Measurements from ENCODE around the gene TMOD1. TPM values are rescaled to one million over a fixed set of nuclear protein-coding genes. Genes with fewer than 3 reads are reported as not detected.

TMOD1 gene
- total RNA-seq, 1 donor from 2014 or later, result 1.3 TPM

DNA sequence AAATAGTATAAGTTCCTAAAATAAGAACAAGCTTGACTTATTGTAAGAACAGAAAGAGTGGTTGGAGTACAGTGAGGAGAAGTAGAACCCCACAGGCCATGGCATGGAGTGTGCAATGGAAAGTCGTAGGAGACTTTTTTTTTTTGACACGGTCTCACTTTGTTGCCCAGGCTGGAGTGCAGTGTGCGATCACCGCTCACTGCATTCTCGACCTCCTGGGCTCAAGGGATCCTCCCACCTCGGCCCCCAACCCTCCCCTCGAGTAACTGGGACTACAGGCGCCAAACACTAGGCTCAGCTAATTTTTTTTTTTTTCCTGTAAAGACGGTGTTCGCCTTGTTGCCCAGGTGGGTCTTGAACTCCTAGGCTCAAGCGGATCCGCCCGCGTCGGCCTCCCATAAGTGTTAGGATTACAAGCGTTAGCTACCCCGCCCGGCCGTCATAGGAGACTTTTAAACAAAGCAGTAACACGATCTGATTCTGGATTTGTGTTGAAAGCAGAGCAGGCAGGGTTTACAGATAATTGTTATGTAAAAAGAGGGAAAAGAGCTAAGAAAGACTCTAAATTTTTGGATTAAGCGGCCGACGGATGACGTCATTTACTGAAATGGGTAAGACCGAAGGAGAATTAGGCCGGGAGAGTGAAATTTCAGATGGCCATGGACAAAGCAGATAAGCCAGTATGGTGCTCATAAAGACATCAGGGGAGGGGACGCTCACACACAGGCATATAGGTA is 130.9 kb downstream of the TMOD1 start:
- H3K9me3 Mint-ChIP-seq (ENCODE audit: low read depth), result no peaks in the 10 kb centered on the region
- H3K27ac Mint-ChIP-seq (ENCODE audit: unreplicated experiment), result peak overlapping the region; percentile 100
- no peaks in the 10 kb centered on the region for H3K36me3 Mint-ChIP-seq (ENCODE audit: low read depth)
- H3K27me3 Mint-ChIP-seq (ENCODE audit: low read depth), result no peaks in the 10 kb centered on the region
- H3K4me1 Mint-ChIP-seq (ENCODE audit: low read depth), result peaks cover 39% of the 10 kb centered on the region
- no peak for DNase-seq (ENCODE audit: low spot score)
- TF ChIP-seq, protein P1, sequence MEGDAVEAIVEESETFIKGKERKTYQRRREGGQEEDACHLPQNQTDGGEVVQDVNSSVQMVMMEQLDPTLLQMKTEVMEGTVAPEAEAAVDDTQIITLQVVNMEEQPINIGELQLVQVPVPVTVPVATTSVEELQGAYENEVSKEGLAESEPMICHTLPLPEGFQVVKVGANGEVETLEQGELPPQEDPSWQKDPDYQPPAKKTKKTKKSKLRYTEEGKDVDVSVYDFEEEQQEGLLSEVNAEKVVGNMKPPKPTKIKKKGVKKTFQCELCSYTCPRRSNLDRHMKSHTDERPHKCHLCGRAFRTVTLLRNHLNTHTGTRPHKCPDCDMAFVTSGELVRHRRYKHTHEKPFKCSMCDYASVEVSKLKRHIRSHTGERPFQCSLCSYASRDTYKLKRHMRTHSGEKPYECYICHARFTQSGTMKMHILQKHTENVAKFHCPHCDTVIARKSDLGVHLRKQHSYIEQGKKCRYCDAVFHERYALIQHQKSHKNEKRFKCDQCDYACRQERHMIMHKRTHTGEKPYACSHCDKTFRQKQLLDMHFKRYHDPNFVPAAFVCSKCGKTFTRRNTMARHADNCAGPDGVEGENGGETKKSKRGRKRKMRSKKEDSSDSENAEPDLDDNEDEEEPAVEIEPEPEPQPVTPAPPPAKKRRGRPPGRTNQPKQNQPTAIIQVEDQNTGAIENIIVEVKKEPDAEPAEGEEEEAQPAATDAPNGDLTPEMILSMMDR (IDR thresholded peaks at IDR 0.05), result no peak
- peak overlapping the region; percentile 85 for H3K4me3 Mint-ChIP-seq (ENCODE audit: unreplicated experiment)

DNA sequence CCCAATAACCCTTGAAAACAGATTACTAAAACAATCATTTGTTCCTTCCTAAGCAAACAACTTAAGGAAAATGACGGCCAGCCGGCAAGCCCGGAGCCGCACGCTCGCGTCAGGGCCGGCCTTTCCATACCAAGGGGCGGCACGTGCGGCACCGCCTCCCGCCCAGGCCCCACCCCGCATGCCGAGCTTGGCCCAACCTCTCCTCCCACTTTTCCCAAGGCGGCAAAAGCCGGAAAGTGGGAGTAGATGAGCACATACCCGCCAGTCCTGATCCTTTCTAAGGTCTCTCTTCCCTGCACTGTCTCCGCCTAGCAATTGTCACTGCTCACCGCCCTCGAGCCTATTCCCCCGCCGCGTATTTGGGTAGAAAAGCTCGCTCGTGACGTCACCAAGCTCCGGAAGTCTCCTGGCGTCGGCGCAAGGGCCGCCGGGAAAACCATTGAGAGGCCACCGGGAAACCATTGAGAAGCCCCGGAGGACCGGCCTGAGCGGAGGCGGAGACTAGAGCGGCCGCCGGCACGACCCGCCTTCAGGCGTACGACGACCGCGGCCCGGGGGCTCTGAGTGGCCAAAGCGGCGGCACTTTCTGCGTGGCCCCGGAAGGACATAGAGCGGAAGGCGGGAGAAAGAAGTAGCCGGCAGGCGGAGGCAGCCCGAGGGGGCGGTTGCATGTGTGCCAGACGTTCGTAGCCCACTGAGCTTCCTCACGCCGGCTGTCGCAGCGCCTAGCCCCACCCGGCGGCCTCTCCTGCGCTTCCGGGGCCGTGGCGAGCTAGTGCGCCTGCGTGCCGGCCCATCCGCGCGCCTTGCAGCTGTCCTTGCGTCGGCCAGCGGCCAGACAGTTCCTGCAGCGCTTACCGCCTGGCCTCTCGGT is 131.8 kb downstream of the TMOD1 start, which contains the start of the genes NCBP1 and TSTD2:
NCBP1 (plus strand) TSS at position 837 of the 874 bp plus-strand sequence. CDS start 61 bp downstream, outside the sequence.
TSTD2 (minus strand) TSS at position 384 of the 874 bp plus-strand sequence. CDS start 5,806 bp downstream, outside the sequence.
- Mint-ChIP-seq H3K27me3 (ENCODE audit: low read depth) (no peaks in the 10 kb centered on the region), H3K4me3 (ENCODE audit: unreplicated experiment) (peak within 1 kb of the TSS; percentile 85), H3K9me3 (ENCODE audit: low read depth) (no peaks in the 10 kb centered on the region), H3K4me1 (ENCODE audit: low read depth) (peaks cover 45% of the 10 kb centered on the region), H3K27ac (ENCODE audit: unreplicated experiment) (peak within 1 kb of the TSS; percentile 100), H3K36me3 (ENCODE audit: low read depth) (no peaks in the 10 kb centered on the region)
- TF ChIP-seq, protein P1 (IDR thresholded peaks at IDR 0.05), result no peak
- DNase-seq (ENCODE audit: low spot score), result peak; percentile 99

DNA sequence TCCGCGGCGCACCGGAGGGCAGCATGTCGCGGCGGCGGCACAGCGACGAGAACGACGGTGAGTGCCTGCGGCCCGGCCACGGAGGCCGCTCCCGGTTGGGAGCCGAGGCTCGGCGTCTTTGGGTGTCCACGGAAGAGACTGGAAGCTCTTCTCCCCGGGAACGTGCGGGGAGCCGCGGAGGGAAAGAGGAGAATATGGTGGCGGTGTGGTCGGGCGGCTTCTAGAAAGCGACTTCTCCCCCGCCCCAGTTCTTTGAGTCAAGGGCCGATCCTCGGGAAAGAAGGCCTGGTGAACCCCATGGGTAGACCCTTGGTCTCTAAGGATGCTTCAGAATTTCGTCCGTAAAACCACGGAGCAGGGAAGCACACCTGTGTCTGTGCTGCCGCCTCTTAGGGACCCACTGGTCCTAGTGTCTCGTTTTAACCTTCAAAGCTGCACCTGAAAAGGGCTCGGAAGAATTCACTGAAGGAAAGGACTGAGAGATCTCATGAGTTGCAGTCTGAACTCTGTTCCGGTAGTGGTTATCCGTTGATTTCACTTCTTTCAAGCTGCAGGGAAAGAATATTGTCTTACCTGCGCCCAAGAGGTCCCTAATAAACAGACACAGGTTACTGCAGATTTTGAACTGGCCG is 132.5 kb downstream of the TMOD1 start:
- peak overlapping the region; percentile 85 for H3K4me3 Mint-ChIP-seq (ENCODE audit: unreplicated experiment)
- peaks cover 50% of the 10 kb centered on the region for H3K4me1 Mint-ChIP-seq (ENCODE audit: low read depth)
- peak overlapping the region; percentile 100 for H3K27ac Mint-ChIP-seq (ENCODE audit: unreplicated experiment)
- TF ChIP-seq, protein P1 (IDR thresholded peaks at IDR 0.05), result no peak
- H3K36me3 Mint-ChIP-seq (ENCODE audit: low read depth), result no peaks in the 10 kb centered on the region
- no peaks in the 10 kb centered on the region for H3K27me3 Mint-ChIP-seq (ENCODE audit: low read depth)
- no peaks in the 10 kb centered on the region for H3K9me3 Mint-ChIP-seq (ENCODE audit: low read depth)
- no peak for DNase-seq (ENCODE audit: low spot score)

DNA sequence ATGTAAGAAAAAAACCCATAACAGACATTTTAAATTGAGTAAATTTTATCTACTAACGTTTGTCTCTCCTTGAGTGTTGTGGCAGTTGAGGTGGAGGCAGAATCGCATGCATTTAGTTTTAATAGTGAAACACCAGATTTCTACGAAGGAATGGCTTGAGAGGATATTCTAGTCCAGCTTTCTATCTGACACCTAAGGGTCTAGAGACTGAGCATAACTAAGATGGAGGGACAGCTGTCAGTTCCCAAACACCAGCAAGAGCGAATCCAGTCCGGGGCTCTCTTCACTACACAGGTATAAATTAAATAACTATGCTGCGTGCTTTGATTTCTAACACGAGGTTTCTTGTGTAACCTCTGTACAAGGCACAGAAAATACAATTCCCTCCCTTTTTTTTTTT is 133.6 kb downstream of the TMOD1 start:
- no peak for DNase-seq (ENCODE audit: low spot score)
- H3K4me1 Mint-ChIP-seq (ENCODE audit: low read depth), result peaks cover 51% of the 10 kb centered on the region
- H3K27ac Mint-ChIP-seq (ENCODE audit: unreplicated experiment), result peak overlapping the region; percentile 100
- no peaks in the 10 kb centered on the region for H3K9me3 Mint-ChIP-seq (ENCODE audit: low read depth)
- TF ChIP-seq, protein P1 (IDR thresholded peaks at IDR 0.05), result no peak
- peak overlapping the region; percentile 85 for H3K4me3 Mint-ChIP-seq (ENCODE audit: unreplicated experiment)
- H3K27me3 Mint-ChIP-seq (ENCODE audit: low read depth), result no peaks in the 10 kb centered on the region
- H3K36me3 Mint-ChIP-seq (ENCODE audit: low read depth), result no peaks in the 10 kb centered on the region

DNA sequence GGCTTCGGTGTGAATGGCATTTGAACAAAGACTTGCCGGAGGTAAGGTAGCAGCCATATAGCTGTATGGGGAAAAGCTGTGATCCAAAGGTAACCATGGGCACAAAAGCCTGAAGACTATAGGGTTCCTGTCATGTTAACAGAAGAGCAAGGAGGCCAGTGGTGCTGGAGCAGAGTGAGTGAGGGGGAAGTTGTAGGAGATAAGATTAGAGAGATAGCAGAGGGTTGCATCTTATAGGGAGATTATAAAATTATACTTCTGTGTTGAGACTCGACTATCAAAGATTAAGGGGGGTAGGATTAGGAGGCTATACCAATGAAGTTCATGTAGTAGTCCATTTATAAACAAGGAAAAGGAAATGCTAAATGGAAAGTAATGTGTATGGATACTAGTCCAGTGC is 135.4 kb downstream of the TMOD1 start:
- H3K27me3 Mint-ChIP-seq (ENCODE audit: low read depth), result no peaks in the 10 kb centered on the region
- H3K4me3 Mint-ChIP-seq (ENCODE audit: unreplicated experiment), result no peak overlapping the region
- TF ChIP-seq, protein P1 (IDR thresholded peaks at IDR 0.05), result no peak
- no peaks in the 10 kb centered on the region for H3K36me3 Mint-ChIP-seq (ENCODE audit: low read depth)
- H3K4me1 Mint-ChIP-seq (ENCODE audit: low read depth), result peaks cover 50% of the 10 kb centered on the region
- DNase-seq (ENCODE audit: low spot score), result no peak
- peak overlapping the region; percentile 24 for H3K27ac Mint-ChIP-seq (ENCODE audit: unreplicated experiment)
- H3K9me3 Mint-ChIP-seq (ENCODE audit: low read depth), result no peaks in the 10 kb centered on the region
